T-helper 1 cell treated with Interleukin-12 subunit alpha and Interleukin-12 subunit beta and Interleukin-4 antibody, amounts not matched to agents 30 μg/mL and 1 μg/mL, for 36 hours (primary cell): Measurements from ENCODE around the gene COL12A1.

Source experiments
- H3K27ac Mint-ChIP-seq: one replicate; pipeline ENCODE4 v1.8.0; 2021; ENCODE audit warnings: mild to moderate bottlenecking, mixed read lengths
- H3K27me3 Mint-ChIP-seq: one replicate; pipeline ENCODE4 v1.8.0; 2021; ENCODE audit warnings: low read depth, mixed read lengths
- H3K36me3 Mint-ChIP-seq: one replicate; pipeline ENCODE4 v1.8.0; 2021; ENCODE audit warnings: low read depth, mixed read lengths
- H3K4me1 Mint-ChIP-seq: one replicate; pipeline ENCODE4 v1.8.0; 2021; ENCODE audit warnings: low read depth, mixed read lengths
- H3K4me3 Mint-ChIP-seq: one replicate; pipeline ENCODE4 v1.8.0; 2021; ENCODE audit warnings: mild to moderate bottlenecking, moderate library complexity, mixed read lengths
- H3K9me3 Mint-ChIP-seq: one replicate; pipeline ENCODE4 v1.8.0; 2021; ENCODE audit warnings: mixed read lengths

Gene COL12A1

GRCh38 chr6:75124085-75124484 lies 81.8 kb downstream of the COL12A1 start:
- Mint-ChIP-seq H3K9me3 (no peaks in the 10 kb centered on the region), H3K27me3 (no peaks in the 10 kb centered on the region), H3K27ac (no peak overlapping the region), H3K4me1 (no peaks in the 10 kb centered on the region), H3K36me3 (no peaks in the 10 kb centered on the region), H3K4me3 (no peak overlapping the region)

- Mint-ChIP-seq H3K4me1 (no peaks in the 10 kb centered on the region), H3K4me3 (no peak overlapping the region), H3K36me3 (no peaks in the 10 kb centered on the region), H3K27ac (no peak overlapping the region), H3K9me3 (no peaks in the 10 kb centered on the region), H3K27me3 (no peaks in the 10 kb centered on the region)
Observed at GRCh38 chr6:75118925-75119515, 86.8 kb downstream of the COL12A1 start.

GRCh38 chr6:75117701-75118100 lies 88.2 kb downstream of the COL12A1 start:
- no peak overlapping the region for H3K27ac Mint-ChIP-seq
- no peaks in the 10 kb centered on the region for H3K36me3 Mint-ChIP-seq
- H3K9me3 Mint-ChIP-seq, result no peaks in the 10 kb centered on the region
- no peaks in the 10 kb centered on the region for H3K27me3 Mint-ChIP-seq
- H3K4me1 Mint-ChIP-seq, result no peaks in the 10 kb centered on the region
- no peak overlapping the region for H3K4me3 Mint-ChIP-seq

GRCh38 chr6:75116946-75117345 lies 88.9 kb downstream of the COL12A1 start:
- H3K9me3 Mint-ChIP-seq, result no peaks in the 10 kb centered on the region
- no peaks in the 10 kb centered on the region for H3K36me3 Mint-ChIP-seq
- no peak overlapping the region for H3K4me3 Mint-ChIP-seq
- H3K4me1 Mint-ChIP-seq, result no peaks in the 10 kb centered on the region
- no peaks in the 10 kb centered on the region for H3K27me3 Mint-ChIP-seq
- no peak overlapping the region for H3K27ac Mint-ChIP-seq

- Mint-ChIP-seq H3K36me3 (no peaks in the 10 kb centered on the region), H3K4me1 (no peaks in the 10 kb centered on the region), H3K9me3 (no peaks in the 10 kb centered on the region), H3K4me3 (no peak overlapping the region), H3K27ac (no peak overlapping the region), H3K27me3 (peaks cover 2% of the 10 kb centered on the region)
Observed at GRCh38 chr6:75115481-75115880, 90.4 kb downstream of the COL12A1 start.

- Mint-ChIP-seq H3K36me3 (no peaks in the 10 kb centered on the region), H3K27me3 (peaks cover 3% of the 10 kb centered on the region), H3K27ac (no peak overlapping the region), H3K4me1 (no peaks in the 10 kb centered on the region), H3K9me3 (no peaks in the 10 kb centered on the region), H3K4me3 (no peak overlapping the region)
Observed at GRCh38 chr6:75114806-75115205, 91.0 kb downstream of the COL12A1 start.

GRCh38 chr6:75114195-75114594 lies 91.7 kb downstream of the COL12A1 start:
- Mint-ChIP-seq H3K36me3 (no peaks in the 10 kb centered on the region), H3K9me3 (no peaks in the 10 kb centered on the region), H3K4me3 (no peak overlapping the region), H3K4me1 (no peaks in the 10 kb centered on the region), H3K27me3 (peaks cover 3% of the 10 kb centered on the region), H3K27ac (no peak overlapping the region)

GRCh38 chr6:75113446-75113845 lies 92.4 kb downstream of the COL12A1 start:
- peaks cover 3% of the 10 kb centered on the region for H3K27me3 Mint-ChIP-seq
- no peaks in the 10 kb centered on the region for H3K4me1 Mint-ChIP-seq
- H3K4me3 Mint-ChIP-seq, result no peak overlapping the region
- no peaks in the 10 kb centered on the region for H3K36me3 Mint-ChIP-seq
- H3K9me3 Mint-ChIP-seq, result no peaks in the 10 kb centered on the region
- H3K27ac Mint-ChIP-seq, result no peak overlapping the region

- no peaks in the 10 kb centered on the region for H3K36me3 Mint-ChIP-seq
- no peak overlapping the region for H3K27ac Mint-ChIP-seq
- H3K4me3 Mint-ChIP-seq, result no peak overlapping the region
- no peaks in the 10 kb centered on the region for H3K9me3 Mint-ChIP-seq
- no peaks in the 10 kb centered on the region for H3K4me1 Mint-ChIP-seq
- H3K27me3 Mint-ChIP-seq, result peaks cover 3% of the 10 kb centered on the region
Observed at GRCh38 chr6:75109765-75110164, 96.1 kb downstream of the COL12A1 start.

GRCh38 chr6:75109022-75109421 lies 96.8 kb downstream of the COL12A1 start:
- H3K27ac Mint-ChIP-seq, result no peak overlapping the region
- H3K4me3 Mint-ChIP-seq, result no peak overlapping the region
- H3K36me3 Mint-ChIP-seq, result no peaks in the 10 kb centered on the region
- no peaks in the 10 kb centered on the region for H3K9me3 Mint-ChIP-seq
- H3K27me3 Mint-ChIP-seq, result peaks cover 3% of the 10 kb centered on the region
- H3K4me1 Mint-ChIP-seq, result no peaks in the 10 kb centered on the region

- Mint-ChIP-seq H3K27me3 (peaks cover 3% of the 10 kb centered on the region), H3K27ac (no peak overlapping the region), H3K36me3 (no peaks in the 10 kb centered on the region), H3K4me1 (no peaks in the 10 kb centered on the region), H3K4me3 (no peak overlapping the region), H3K9me3 (no peaks in the 10 kb centered on the region)
Observed at GRCh38 chr6:75108333-75108974, 97.4 kb downstream of the COL12A1 start.

- H3K4me1 Mint-ChIP-seq, result no peaks in the 10 kb centered on the region
- H3K9me3 Mint-ChIP-seq, result no peaks in the 10 kb centered on the region
- H3K36me3 Mint-ChIP-seq, result no peaks in the 10 kb centered on the region
- H3K27me3 Mint-ChIP-seq, result peaks cover 3% of the 10 kb centered on the region
- H3K4me3 Mint-ChIP-seq, result no peak overlapping the region
- H3K27ac Mint-ChIP-seq, result no peak overlapping the region
Observed at GRCh38 chr6:75107913-75108312, 97.9 kb downstream of the COL12A1 start.

- H3K36me3 Mint-ChIP-seq, result no peaks in the 10 kb centered on the region
- H3K27ac Mint-ChIP-seq, result no peak overlapping the region
- no peaks in the 10 kb centered on the region for H3K4me1 Mint-ChIP-seq
- no peaks in the 10 kb centered on the region for H3K9me3 Mint-ChIP-seq
- H3K4me3 Mint-ChIP-seq, result no peak overlapping the region
- H3K27me3 Mint-ChIP-seq, result peaks cover 3% of the 10 kb centered on the region
Observed at GRCh38 chr6:75106426-75106825, 99.4 kb downstream of the COL12A1 start.

GRCh38 chr6:75103431-75103830 lies 102.4 kb downstream of the COL12A1 start:
- Mint-ChIP-seq H3K27ac (no peak overlapping the region), H3K4me1 (no peaks in the 10 kb centered on the region), H3K4me3 (no peak overlapping the region), H3K9me3 (no peaks in the 10 kb centered on the region), H3K36me3 (no peaks in the 10 kb centered on the region), H3K27me3 (no peaks in the 10 kb centered on the region)

GRCh38 chr6:75102301-75102700 lies 103.6 kb downstream of the COL12A1 start:
- Mint-ChIP-seq H3K9me3 (no peaks in the 10 kb centered on the region), H3K36me3 (no peaks in the 10 kb centered on the region), H3K4me3 (no peak overlapping the region), H3K27me3 (no peaks in the 10 kb centered on the region), H3K4me1 (no peaks in the 10 kb centered on the region), H3K27ac (no peak overlapping the region)
